Measurements from ENCODE around the gene TMEM33. TPM values are rescaled to one million over a fixed set of nuclear protein-coding genes. Genes with fewer than 3 reads are reported as not detected.

Gene TMEM33, protein sequence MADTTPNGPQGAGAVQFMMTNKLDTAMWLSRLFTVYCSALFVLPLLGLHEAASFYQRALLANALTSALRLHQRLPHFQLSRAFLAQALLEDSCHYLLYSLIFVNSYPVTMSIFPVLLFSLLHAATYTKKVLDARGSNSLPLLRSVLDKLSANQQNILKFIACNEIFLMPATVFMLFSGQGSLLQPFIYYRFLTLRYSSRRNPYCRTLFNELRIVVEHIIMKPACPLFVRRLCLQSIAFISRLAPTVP
- total RNA-seq (2014; rRNA removed; shearing (Covaris generic)) = 51.4 and 70.5 TPM in 2 replicates

DNA sequence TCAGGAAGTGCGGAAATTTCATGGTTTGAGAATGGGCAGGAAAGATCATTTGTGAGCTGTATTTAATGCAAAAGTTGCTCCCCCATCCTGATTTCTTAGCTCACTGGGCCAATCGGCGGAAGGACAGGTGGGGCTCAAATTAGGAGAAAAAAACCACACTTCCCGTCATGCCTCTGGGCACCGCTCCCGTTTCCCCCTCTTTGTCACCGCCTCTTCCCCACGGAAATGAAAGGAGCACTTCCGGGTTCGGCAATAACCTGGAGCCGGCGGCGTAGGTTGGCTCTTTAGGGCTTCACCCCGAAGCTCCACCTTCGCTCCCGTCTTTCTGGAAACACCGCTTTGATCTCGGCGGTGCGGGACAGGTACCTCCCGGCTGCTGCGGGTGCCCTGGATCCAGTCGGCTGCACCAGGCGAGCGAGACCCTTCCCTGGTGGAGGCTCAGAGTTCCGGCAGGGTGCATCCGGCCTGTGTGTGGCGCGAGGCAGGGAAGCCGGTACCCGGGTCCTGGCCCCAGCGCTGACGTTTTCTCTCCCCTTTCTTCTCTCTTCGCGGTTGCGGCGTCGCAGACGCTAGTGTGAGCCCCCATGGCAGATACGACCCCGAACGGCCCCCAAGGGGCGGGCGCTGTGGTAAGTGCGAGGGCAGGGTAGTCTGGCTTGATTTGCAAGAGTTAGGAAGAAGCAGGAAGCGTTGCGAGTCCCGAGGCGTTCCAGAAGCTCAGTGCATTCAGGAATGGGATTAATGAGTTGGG lies at the start of gene TMEM33:
Gene TMEM33, plus strand, starts transcription at position 529 of the 751 bp plus-strand sequence. Its CDS starts 56 bp downstream, at position 585.

DNA sequence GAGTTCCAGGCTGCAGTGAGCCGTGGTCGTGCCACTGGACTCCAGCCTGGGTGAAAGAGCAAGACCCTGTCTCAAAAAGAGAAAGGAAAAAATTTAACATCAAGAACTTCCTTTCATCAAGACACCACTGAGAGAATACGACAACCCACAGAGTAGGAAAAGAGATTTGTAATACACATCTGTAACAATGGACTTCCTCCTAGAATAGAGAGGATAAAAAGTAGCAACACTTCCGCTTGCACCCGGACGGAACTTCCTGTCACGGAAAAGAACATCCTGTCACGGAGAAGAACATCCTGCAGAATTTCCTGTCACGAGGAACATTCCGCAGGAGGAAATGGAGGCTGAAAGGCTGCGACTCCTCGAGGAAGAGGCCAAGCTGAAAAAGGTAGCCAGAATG lies 46.2 kb downstream of the TMEM33 start, which contains the start of gene DCAF4L1:
Gene DCAF4L1, plus strand, starts transcription at position 301 of the 400 bp plus-strand sequence. Its CDS starts 37 bp downstream, at position 338.

DNA sequence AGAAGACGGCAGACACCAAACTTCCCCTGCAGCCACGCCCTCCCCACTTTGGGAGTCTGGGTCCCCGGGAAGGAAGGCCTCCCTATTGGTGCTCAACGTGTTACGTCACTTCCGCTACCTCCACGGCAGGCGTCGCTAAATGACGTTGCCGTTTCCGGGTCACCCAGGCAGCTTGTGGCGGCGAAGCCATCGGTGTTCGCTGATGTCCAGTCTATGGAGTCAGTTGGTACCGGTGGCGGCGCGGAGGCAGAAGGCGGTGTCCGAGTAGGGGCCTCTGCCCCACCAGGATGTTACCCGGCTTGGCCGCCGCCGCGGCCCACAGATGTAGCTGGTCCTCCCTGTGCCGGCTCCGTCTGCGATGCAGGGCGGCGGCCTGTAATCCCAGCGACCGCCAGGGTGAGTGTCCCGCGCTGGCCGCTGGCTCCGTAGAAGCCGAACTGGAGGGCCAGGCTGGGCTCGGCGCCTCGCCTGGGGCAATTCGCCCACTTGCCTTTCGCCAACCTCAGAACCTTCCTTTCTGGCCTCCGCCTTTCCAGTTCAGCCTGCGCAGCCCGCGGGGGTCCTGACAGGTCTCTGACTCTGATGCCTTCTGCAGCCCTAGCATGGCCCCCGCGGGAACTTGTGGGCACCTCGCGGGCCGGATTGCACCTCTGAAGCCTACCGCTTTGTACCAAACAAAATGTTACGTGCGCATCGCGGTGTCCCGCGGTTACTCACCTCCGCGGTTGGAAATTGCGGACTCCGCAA lies 55.3 kb downstream of the TMEM33 start, which contains the start of gene SLC30A9:
Gene SLC30A9, plus strand, starts transcription at position 166 of the 747 bp plus-strand sequence. Its CDS starts 122 bp downstream, at position 288.

Small RNAs within 50 kb of the gene (small RNA-seq; reads per million reads assigned to genes)
- not detected for gene AC108210.2

Other genes with a start within 250 kb of the TMEM33 start
- gene PHOX2B, start 186.7 kb upstream of the TMEM33 start, total RNA-seq (2014; rRNA removed; shearing (Covaris generic)) = not detected in 2 replicates
- 0.79 and 1.1 TPM in 2 replicates for gene DCAF4L1, start 46.3 kb downstream of the TMEM33 start, total RNA-seq (2014; rRNA removed; shearing (Covaris generic))
- gene SLC30A9, start 55.1 kb downstream of the TMEM33 start, total RNA-seq (2014; rRNA removed; shearing (Covaris generic)) = 74.9 and 86.8 TPM in 2 replicates
- gene BEND4, start 217.2 kb downstream of the TMEM33 start, total RNA-seq (2014; rRNA removed; shearing (Covaris generic)) = 1.7 TPM in 2 replicates

Data from A375 (cell line).